ENCODE data around the gene ACBD4.
"Not testable (repeated sequence)": the region's sequence is repeated elsewhere in the genome, so short reads cannot be mapped to it uniquely, and the experiment has no call there.

Gene ACBD4

DNA sequence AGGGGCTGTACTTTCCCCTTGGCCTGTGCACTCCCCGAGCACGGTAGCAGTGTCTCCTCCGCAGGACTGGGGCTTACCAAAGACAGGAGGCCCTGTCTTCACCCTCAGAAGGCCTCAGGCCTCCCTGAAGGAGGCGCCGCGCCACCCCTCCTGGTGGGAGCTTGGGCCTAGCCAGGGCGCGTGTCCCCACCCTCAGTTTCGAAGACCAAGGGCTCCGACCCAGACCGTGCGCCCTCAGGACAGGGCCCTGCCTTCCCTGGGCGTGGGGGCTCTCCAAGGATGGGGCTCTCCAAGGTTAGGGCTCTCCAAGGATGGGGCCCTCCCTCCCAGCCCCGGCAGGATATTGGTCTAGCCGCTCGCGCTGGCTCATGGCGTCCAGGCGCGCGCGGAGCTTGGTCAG is 14.9 kb upstream of the ACBD4 start:
- TF ChIP-seq POLR2AphosphoS5 (IDR thresholded peaks at IDR 0.05; ENCODE audit: borderline replicate concordance, low read depth, low read length) (no peak), FOXP2 (optimal IDR thresholded peaks at IDR 0.05; ENCODE audit: control extremely low read depth, extremely low read length, insufficient read depth) (no peak), EZH2 (IDR thresholded peaks at IDR 0.05) (no peak)
- Histone ChIP-seq H3K4me3 (no peak overlapping the region), H3K36me3 (ENCODE audit: insufficient read depth, low read length) (no peaks in the 10 kb centered on the region), H3K9me3 (ENCODE audit: low read depth, low read length) (no peaks in the 10 kb centered on the region), H3K27ac (no peak overlapping the region), H3K9ac (ENCODE audit: insufficient read length) (no peak overlapping the region)
- DNase-seq (ENCODE audit: low read depth, low spot score) = no peak

GRCh38 chr17:45121055-45121454 is 14.4 kb upstream of the ACBD4 start:
- Histone ChIP-seq H3K36me3 (ENCODE audit: insufficient read depth, low read length) (no peaks in the 10 kb centered on the region), H3K4me3 (no peak overlapping the region), H3K27ac (no peak overlapping the region), H3K9ac (ENCODE audit: insufficient read length) (no peak overlapping the region), H3K9me3 (ENCODE audit: low read depth, low read length) (no peaks in the 10 kb centered on the region)
- TF ChIP-seq EZH2 (IDR thresholded peaks at IDR 0.05) (no peak), FOXP2 (optimal IDR thresholded peaks at IDR 0.05; ENCODE audit: control extremely low read depth, extremely low read length, insufficient read depth) (no peak), POLR2AphosphoS5 (IDR thresholded peaks at IDR 0.05; ENCODE audit: borderline replicate concordance, low read depth, low read length) (no peak)
- DNase-seq (ENCODE audit: low read depth, low spot score) = no peak

DNA sequence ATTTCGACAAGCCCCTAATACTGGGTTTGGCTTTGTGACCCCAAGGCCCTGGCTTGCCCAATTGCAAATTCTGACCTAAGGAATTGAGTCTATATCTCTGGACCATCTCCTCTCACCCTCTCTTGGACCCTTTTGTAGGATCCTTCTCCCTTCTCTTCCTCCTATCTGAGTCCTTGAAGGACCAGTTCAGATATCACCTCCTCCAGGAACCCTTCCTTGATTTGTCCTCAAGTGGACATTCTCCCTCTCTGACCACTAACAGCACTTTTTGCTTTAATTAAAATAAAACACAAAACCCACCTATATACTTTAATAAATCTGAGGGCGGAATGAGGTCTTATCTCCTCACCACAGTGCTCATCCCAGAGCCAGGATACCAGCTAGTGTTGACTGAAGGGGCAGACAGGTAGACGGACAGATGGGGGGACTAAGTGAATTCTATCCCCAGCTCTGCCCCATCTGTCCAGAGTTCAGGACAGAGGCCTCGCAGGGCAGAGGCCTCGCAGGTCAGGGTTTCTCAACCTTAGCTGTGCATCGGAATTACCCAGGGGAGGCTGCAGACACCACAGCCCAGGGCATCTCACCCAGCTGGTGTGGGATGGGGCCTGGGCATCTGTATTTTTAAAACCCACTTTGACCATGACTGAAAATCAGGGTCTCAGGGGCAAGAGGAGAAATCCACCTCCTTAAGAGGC is 12.3 kb upstream of the ACBD4 start:
- TF ChIP-seq POLR2AphosphoS5 (IDR thresholded peaks at IDR 0.05; ENCODE audit: borderline replicate concordance, low read depth, low read length) (no peak), FOXP2 (optimal IDR thresholded peaks at IDR 0.05; ENCODE audit: control extremely low read depth, extremely low read length, insufficient read depth) (no peak), EZH2 (IDR thresholded peaks at IDR 0.05) (no peak)
- Histone ChIP-seq H3K4me3 (no peak overlapping the region), H3K9me3 (ENCODE audit: low read depth, low read length) (no peaks in the 10 kb centered on the region), H3K36me3 (ENCODE audit: insufficient read depth, low read length) (no peaks in the 10 kb centered on the region), H3K27ac (no peak overlapping the region), H3K9ac (ENCODE audit: insufficient read length) (no peak overlapping the region)
- no peak for DNase-seq (ENCODE audit: low read depth, low spot score)

GRCh38 chr17:45123930-45124796 is 11.3 kb upstream of the ACBD4 start:
- TF ChIP-seq POLR2AphosphoS5 (IDR thresholded peaks at IDR 0.05; ENCODE audit: borderline replicate concordance, low read depth, low read length) = no peak
- TF ChIP-seq FOXP2 (optimal IDR thresholded peaks at IDR 0.05; ENCODE audit: control extremely low read depth, extremely low read length, insufficient read depth) = no peak
- no peak for TF ChIP-seq EZH2 (IDR thresholded peaks at IDR 0.05)
- no peak for DNase-seq (ENCODE audit: low read depth, low spot score)
- Histone ChIP-seq H3K4me3 (no peak overlapping the region), H3K36me3 (ENCODE audit: insufficient read depth, low read length) (no peaks in the 10 kb centered on the region), H3K9ac (ENCODE audit: insufficient read length) (no peak overlapping the region), H3K27ac (no peak overlapping the region), H3K9me3 (ENCODE audit: low read depth, low read length) (no peaks in the 10 kb centered on the region)

- H3K27ac ChIP-seq; H3K9ac ChIP-seq (ENCODE audit: insufficient read length); H3K4me3 ChIP-seq; DNase-seq (ENCODE audit: low read depth, low spot score); H3K9me3 ChIP-seq (ENCODE audit: low read depth, low read length); H3K36me3 ChIP-seq (ENCODE audit: insufficient read depth, low read length): not testable (repeated sequence)
Observed at GRCh38 chr17:45124797-45125122, 10.7 kb upstream of the ACBD4 start.

DNA sequence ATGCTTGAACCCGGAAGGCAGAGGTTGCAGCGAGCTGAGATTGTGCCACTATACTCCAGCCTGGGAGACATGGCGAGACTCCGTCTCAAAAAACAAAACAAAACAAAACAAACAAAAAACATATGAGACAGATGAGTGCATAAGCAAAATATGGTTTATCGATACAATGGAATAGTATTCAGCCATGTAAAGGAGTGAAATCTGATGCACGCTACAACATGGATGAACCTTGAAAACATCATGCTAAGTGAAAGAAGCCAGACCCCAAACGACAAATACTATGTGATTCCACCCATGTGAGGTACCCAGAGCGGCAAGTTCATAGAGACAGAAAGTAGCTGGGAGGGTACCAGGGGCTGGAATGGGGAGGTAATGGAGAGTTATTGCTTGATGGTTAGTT is 10.0 kb upstream of the ACBD4 start:
- Histone ChIP-seq H3K27ac (no peak overlapping the region), H3K4me3 (no peak overlapping the region), H3K9me3 (ENCODE audit: low read depth, low read length) (no peaks in the 10 kb centered on the region), H3K36me3 (ENCODE audit: insufficient read depth, low read length) (no peaks in the 10 kb centered on the region), H3K9ac (ENCODE audit: insufficient read length) (no peak overlapping the region)
- TF ChIP-seq POLR2AphosphoS5 (IDR thresholded peaks at IDR 0.05; ENCODE audit: borderline replicate concordance, low read depth, low read length) (no peak), FOXP2 (optimal IDR thresholded peaks at IDR 0.05; ENCODE audit: control extremely low read depth, extremely low read length, insufficient read depth) (no peak), EZH2 (IDR thresholded peaks at IDR 0.05) (no peak)
- no peak for DNase-seq (ENCODE audit: low read depth, low spot score)

DNA sequence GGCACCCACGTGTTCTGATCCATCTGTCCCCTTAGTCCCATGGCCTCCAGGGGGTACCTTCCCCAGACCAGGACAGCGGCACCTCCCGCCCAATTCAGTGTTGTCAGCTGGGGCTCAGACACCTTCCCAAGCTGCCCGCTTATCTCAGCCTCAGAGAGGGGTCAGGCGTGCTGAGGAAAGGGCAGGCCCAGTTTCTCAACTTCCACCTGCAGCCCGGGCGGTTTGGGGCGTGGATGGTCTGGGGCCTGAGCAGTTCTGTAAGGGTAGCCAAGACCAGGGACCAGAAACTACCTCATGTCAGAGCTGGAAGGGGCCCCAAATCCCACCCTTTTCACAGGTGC is 8.3 kb upstream of the ACBD4 start:
- Histone ChIP-seq H3K9me3 (ENCODE audit: low read depth, low read length) (no peaks in the 10 kb centered on the region), H3K27ac (no peak overlapping the region), H3K36me3 (ENCODE audit: insufficient read depth, low read length) (no peaks in the 10 kb centered on the region), H3K4me3 (no peak overlapping the region), H3K9ac (ENCODE audit: insufficient read length) (no peak overlapping the region)
- TF ChIP-seq POLR2AphosphoS5 (IDR thresholded peaks at IDR 0.05; ENCODE audit: borderline replicate concordance, low read depth, low read length) = no peak
- no peak for TF ChIP-seq EZH2 (IDR thresholded peaks at IDR 0.05)
- no peak for TF ChIP-seq FOXP2 (optimal IDR thresholded peaks at IDR 0.05; ENCODE audit: control extremely low read depth, extremely low read length, insufficient read depth)
- no peak for DNase-seq (ENCODE audit: low read depth, low spot score)

DNA sequence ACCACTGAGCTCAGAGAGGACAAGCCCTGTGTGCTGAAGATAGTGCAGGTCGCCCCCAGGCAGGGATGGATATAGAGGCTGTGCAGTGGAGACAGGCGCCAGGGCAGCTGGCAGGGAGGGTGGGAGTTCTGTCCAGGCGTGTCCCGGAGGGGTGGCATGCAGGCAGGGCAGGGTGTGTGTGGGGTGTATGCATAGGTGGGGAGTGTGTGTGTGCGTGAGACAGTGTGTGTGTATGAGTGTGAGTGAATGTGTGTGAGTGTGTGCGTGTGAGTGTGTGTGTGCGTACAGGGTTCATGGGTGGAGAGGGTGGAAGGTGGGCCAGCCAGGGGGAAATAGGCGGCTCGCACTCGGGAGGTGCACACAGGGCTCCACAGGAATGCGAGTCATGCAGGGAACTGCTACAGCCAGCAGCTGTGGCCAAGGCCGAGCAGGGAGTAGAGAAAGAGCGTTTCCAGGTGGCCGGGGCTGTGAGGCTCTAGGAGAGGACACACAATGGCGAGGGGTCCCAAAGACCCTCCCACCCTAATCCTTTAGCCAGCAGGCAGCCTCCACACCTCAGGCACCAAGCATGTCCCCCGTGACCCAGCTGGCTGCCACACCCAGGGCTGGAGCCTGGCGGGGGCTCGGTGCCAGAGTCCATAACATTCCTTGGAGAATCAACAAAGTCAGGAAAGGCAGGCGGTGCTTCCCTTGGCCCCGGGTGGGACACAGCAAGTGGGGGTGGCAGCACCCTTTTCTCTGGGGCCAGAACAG is 7.8 kb upstream of the ACBD4 start:
- no peak for TF ChIP-seq EZH2 (IDR thresholded peaks at IDR 0.05)
- TF ChIP-seq FOXP2 (optimal IDR thresholded peaks at IDR 0.05; ENCODE audit: control extremely low read depth, extremely low read length, insufficient read depth) = no peak
- no peak for TF ChIP-seq POLR2AphosphoS5 (IDR thresholded peaks at IDR 0.05; ENCODE audit: borderline replicate concordance, low read depth, low read length)
- H3K36me3 ChIP-seq (ENCODE audit: insufficient read depth, low read length) = no peaks in the 10 kb centered on the region
- no peak overlapping the region for H3K4me3 ChIP-seq
- no peak overlapping the region for H3K9ac ChIP-seq (ENCODE audit: insufficient read length)
- no peaks in the 10 kb centered on the region for H3K9me3 ChIP-seq (ENCODE audit: low read depth, low read length)
- DNase-seq (ENCODE audit: low read depth, low spot score) = no peak
- no peak overlapping the region for H3K27ac ChIP-seq
